ENCODE data around the gene PDE11A.

- TF ChIP-seq CTCF (IDR thresholded peaks at IDR 0.05) (no peak), POLR2AphosphoS5 (IDR thresholded peaks at IDR 0.05) (no peak), POLR2A (IDR thresholded peaks at IDR 0.05) (no peak)
These were observed 356.1 kb downstream of the PDE11A start for GRCh38 chr2:177716484-177716883.

Measured in transverse colon (tissue), 4 donors.